GM18526 (cell line): ENCODE data around the gene RAD51B.

Experiments used
- POLR2A ChIP-seq: IDR thresholded peaks from 3 replicates; pipeline ENCODE4 v1.6.1; 2011; ENCODE audit not compliant: insufficient read length; ENCODE audit errors: extremely low read depth

The RAD51B gene

GRCh38 chr14:68571928-68572525 lies 752.4 kb downstream of the RAD51B start:
- no peak for TF ChIP-seq POLR2A

- TF ChIP-seq POLR2A: no peak
Measured at GRCh38 chr14:68573126-68573525, 753.5 kb downstream of the RAD51B start.

- no peak for TF ChIP-seq POLR2A
Measured at GRCh38 chr14:68573722-68574121, 754.1 kb downstream of the RAD51B start.

GRCh38 chr14:68574461-68574860 lies 754.9 kb downstream of the RAD51B start:
- TF ChIP-seq POLR2A: no peak

- TF ChIP-seq POLR2A: no peak
Measured at GRCh38 chr14:68574906-68575305, 755.3 kb downstream of the RAD51B start.

GRCh38 chr14:68575426-68575825 lies 755.8 kb downstream of the RAD51B start:
- no peak for TF ChIP-seq POLR2A

GRCh38 chr14:68576031-68576430 lies 756.5 kb downstream of the RAD51B start:
- no peak for TF ChIP-seq POLR2A

- no peak for TF ChIP-seq POLR2A
Measured at GRCh38 chr14:68576496-68577244, 757.1 kb downstream of the RAD51B start.

- TF ChIP-seq POLR2A: no peak
Measured at GRCh38 chr14:68577802-68578541, 758.4 kb downstream of the RAD51B start.

GRCh38 chr14:68578597-68578996 lies 759.0 kb downstream of the RAD51B start:
- TF ChIP-seq POLR2A: no peak

- TF ChIP-seq POLR2A: no peak
Measured at GRCh38 chr14:68580096-68580645, 760.6 kb downstream of the RAD51B start.

GRCh38 chr14:68580671-68581070 lies 761.1 kb downstream of the RAD51B start:
- TF ChIP-seq POLR2A: no peak

- no peak for TF ChIP-seq POLR2A
Measured at GRCh38 chr14:68583548-68584280, 764.1 kb downstream of the RAD51B start.

GRCh38 chr14:68584786-68585185 lies 765.2 kb downstream of the RAD51B start:
- TF ChIP-seq POLR2A: no peak

GRCh38 chr14:68585690-68586089 lies 766.1 kb downstream of the RAD51B start:
- no peak for TF ChIP-seq POLR2A
